Caco-2 (cell line): Measurements from ENCODE around the gene LIFR. TPM values are rescaled to one million over a fixed set of nuclear protein-coding genes. Genes with fewer than 3 reads are reported as not detected.
A peak's percentile ranks its signal among the peaks of the same experiment; 100 is the strongest.

Experiments used
- BruUV-seq: library from RNA; stranded (reverse); fragments of 400-500 nt; replicated peaks from 2 replicates; lab custom pipeline; 2021; lab: Mats Ljungman, UMichigan
- CTCF ChIA-PET: fragments of 300-600 bp; sonication (Branson Sonifier 250); formaldehyde crosslinking; loops from one replicate; lab custom pipeline; 2022; ENCODE audit warnings: antibody characterized with exemption; lab: Charles Lee
- POLR2A ChIA-PET: fragments of 300-600 bp; sonication (Branson Sonifier 250); formaldehyde crosslinking; loops from one replicate; lab custom pipeline; 2022; ENCODE audit warnings: antibody characterized with exemption; lab: Charles Lee
- DNase-seq, 2 experiments: peaks; one replicate each; pipeline versions ENCODE4 v3.0.0 to v3.0.0-alpha.2; 2020 to 2022
- H3K27me3 ChIP-seq: replicated peaks from 2 replicates; pipeline ENCODE4 v1.6.0; 2011; ENCODE audit warnings: low read length; ENCODE audit not compliant: control insufficient read depth, insufficient read depth
- H3K36me3 ChIP-seq: 2 replicates; pipeline ENCODE4 v1.5.1; 2011; ENCODE audit warnings: low read length; ENCODE audit not compliant: control insufficient read depth, insufficient read depth
- H3K4me1 ChIP-seq: fragments of 250-450 bp; sonication (Bioruptor Pico); 2 replicates; pipeline ENCODE4 v1.5.1; 2020; ENCODE audit warnings: mild to moderate bottlenecking
- H3K4me3 ChIP-seq: 2 replicates; pipeline ENCODE4 v1.5.1; 2011; ENCODE audit warnings: low read depth, mild to moderate bottlenecking, control low read depth, low read length
- H3K9me3 ChIP-seq: fragments of 250-450 bp; sonication (Bioruptor Pico); 2 replicates; pipeline ENCODE4 v1.5.1; 2020; ENCODE audit warnings: mild to moderate bottlenecking, moderate library complexity
- H3K27ac Mint-ChIP-seq: one replicate; pipeline ENCODE4 v1.8.0; 2022; ENCODE audit warnings: mixed read lengths; ENCODE audit not compliant: unreplicated experiment
- H3K27me3 Mint-ChIP-seq: one replicate; pipeline ENCODE4 v1.8.0; 2022; ENCODE audit warnings: mixed read lengths; ENCODE audit not compliant: insufficient read depth, unreplicated experiment
- H3K36me3 Mint-ChIP-seq: one replicate; pipeline ENCODE4 v1.8.0; 2022; ENCODE audit warnings: mild to moderate bottlenecking, mixed read lengths; ENCODE audit not compliant: insufficient read depth, unreplicated experiment
- H3K4me1 Mint-ChIP-seq: one replicate; pipeline ENCODE4 v1.8.0; 2022; ENCODE audit warnings: low read depth, mixed read lengths; ENCODE audit not compliant: unreplicated experiment
- H3K4me3 Mint-ChIP-seq: one replicate; pipeline ENCODE4 v1.8.0; 2022; ENCODE audit warnings: mild to moderate bottlenecking, moderate library complexity, mixed read lengths; ENCODE audit not compliant: unreplicated experiment
- H3K9me3 Mint-ChIP-seq: one replicate; pipeline ENCODE4 v1.8.0; 2022; ENCODE audit warnings: mixed read lengths; ENCODE audit not compliant: unreplicated experiment
- intact Hi-C: fragments of 100-400 bp; cut with micrococcal nuclease; formaldehyde crosslinking; loops from one replicate; pipeline ENCODE4 v1.10.0; 2022; ENCODE audit not compliant: unreplicated experiment
- total RNA-seq: library from RNA; stranded (reverse); gene quantifications from 2 replicates; pipeline ENCODE4 v1.2.3, GENCODE V29; 2022
- TF ChIP-seq, protein P1 (sequence below), 2 experiments: fragments of 200-600 bp in 1 of 2; IDR thresholded peaks; 1 replicate in 1 of 2; 2 replicates in 1 of 2; pipeline versions ENCODE4 v1.5.1 to v1.8.0; 2011 to 2022; ENCODE audit warnings: antibody characterized with exemption in 1 of 2, control low read depth in 1 of 2, inconsistent platforms in 1 of 2, low read depth in 1 of 2, low read length in 1 of 2, mild to moderate bottlenecking in 1 of 2, moderate library complexity in 1 of 2; ENCODE audit not compliant: insufficient read depth in 1 of 2, severe bottlenecking in 1 of 2, unreplicated experiment in 1 of 2

Gene LIFR
- total RNA-seq, 1 experiment from 2014 or later = 5.1 TPM

DNA sequence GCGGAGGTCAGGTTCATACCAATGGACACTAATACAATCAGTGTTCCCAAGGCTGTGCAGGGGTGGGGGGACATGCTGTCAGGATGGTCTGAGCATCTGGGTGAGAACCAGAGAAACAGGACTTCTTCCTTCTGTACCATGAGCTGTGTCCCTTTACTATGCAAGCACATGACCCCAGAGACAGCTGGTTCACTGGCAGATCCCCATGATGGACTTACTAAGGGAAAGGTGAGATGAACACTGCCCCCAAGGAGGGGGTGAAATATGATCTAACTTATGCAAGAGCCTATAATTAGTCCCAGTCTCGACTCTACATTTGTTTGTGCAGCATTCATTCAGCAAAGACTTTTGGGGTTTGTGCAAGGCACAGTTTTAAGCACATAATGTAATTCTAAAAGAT is 91.4 kb downstream of the LIFR start:
- ChIA-PET CTCF (interaction anchor here (0.5 to 2.2 kb wide), 3 partner anchors 23 to 1086 kb away, joined by 3 to 11 read pairs (median 6); no protein-coding TSS in a partner anchor), POLR2A (no interaction called here)
- no peak overlapping the region for H3K27ac Mint-ChIP-seq
- no peak for DNase-seq
- no peaks in the 10 kb centered on the region for H3K36me3 Mint-ChIP-seq
- Histone ChIP-seq H3K27me3 (no peaks in the 10 kb centered on the region), H3K36me3 (no peaks in the 10 kb centered on the region), H3K4me3 (no peak overlapping the region), H3K9me3 (no peaks in the 10 kb centered on the region), H3K4me1 (peaks cover 8% of the 10 kb centered on the region; the same call in 1 of the 2 replicates)
- no peaks in the 10 kb centered on the region for H3K9me3 Mint-ChIP-seq
- no peaks in the 10 kb centered on the region for H3K27me3 Mint-ChIP-seq
- TF ChIP-seq, protein P1, sequence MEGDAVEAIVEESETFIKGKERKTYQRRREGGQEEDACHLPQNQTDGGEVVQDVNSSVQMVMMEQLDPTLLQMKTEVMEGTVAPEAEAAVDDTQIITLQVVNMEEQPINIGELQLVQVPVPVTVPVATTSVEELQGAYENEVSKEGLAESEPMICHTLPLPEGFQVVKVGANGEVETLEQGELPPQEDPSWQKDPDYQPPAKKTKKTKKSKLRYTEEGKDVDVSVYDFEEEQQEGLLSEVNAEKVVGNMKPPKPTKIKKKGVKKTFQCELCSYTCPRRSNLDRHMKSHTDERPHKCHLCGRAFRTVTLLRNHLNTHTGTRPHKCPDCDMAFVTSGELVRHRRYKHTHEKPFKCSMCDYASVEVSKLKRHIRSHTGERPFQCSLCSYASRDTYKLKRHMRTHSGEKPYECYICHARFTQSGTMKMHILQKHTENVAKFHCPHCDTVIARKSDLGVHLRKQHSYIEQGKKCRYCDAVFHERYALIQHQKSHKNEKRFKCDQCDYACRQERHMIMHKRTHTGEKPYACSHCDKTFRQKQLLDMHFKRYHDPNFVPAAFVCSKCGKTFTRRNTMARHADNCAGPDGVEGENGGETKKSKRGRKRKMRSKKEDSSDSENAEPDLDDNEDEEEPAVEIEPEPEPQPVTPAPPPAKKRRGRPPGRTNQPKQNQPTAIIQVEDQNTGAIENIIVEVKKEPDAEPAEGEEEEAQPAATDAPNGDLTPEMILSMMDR (IDR thresholded peaks at IDR 0.05; ENCODE audit: insufficient read depth in 1 of 2, low read depth in 1 of 2, low read length in 1 of 2, severe bottlenecking in 1 of 2, unreplicated experiment in 1 of 2) = no peak
- H3K4me3 Mint-ChIP-seq = no peak overlapping the region
- H3K4me1 Mint-ChIP-seq = no peaks in the 10 kb centered on the region
- intact Hi-C loops = no loop called here
- BruUV-seq = no TSS peak

DNA sequence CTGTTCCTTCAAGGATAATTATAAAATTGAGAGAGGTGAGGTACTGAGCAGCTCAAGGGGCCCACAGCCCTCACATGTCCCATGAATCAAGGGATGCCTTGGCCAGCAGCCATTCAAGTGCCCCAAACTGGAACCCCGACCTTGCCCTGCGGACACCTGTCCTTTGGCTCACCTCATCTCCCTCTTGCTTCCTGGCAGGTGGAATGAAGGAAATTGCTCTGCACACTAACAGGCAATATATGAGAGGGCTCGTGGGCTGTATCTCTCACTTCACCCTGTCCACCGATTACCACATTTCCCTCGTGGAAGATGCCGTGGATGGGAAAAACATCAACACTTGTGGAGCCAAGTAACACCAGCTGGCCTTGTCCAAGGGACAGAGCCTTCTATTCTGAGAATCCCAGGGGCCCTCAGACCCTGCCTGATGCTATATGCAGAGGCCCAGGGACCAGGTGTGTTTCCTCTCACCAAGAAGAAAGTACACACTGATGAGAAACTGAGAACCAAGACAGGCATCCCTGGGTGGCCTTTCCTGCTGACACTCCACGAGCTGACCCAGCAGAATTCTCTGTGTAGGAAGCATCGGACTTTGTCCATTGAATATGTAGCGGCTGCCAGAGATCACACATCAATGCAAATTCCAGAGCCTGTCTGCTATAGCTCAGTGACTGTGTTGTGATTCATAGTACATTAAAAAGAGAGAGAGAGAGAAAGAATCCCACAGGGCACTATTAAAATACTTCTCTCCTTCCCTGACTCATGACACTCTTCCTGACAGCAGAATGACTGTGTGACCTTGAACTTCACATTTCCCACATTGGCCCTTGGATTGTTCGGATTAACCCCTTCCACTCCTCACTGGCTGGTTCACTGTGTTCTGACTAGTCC is 92.6 kb downstream of the LIFR start:
- BruUV-seq = no TSS peak
- intact Hi-C loops = no loop called here
- H3K4me3 ChIP-seq = no peak overlapping the region

DNA sequence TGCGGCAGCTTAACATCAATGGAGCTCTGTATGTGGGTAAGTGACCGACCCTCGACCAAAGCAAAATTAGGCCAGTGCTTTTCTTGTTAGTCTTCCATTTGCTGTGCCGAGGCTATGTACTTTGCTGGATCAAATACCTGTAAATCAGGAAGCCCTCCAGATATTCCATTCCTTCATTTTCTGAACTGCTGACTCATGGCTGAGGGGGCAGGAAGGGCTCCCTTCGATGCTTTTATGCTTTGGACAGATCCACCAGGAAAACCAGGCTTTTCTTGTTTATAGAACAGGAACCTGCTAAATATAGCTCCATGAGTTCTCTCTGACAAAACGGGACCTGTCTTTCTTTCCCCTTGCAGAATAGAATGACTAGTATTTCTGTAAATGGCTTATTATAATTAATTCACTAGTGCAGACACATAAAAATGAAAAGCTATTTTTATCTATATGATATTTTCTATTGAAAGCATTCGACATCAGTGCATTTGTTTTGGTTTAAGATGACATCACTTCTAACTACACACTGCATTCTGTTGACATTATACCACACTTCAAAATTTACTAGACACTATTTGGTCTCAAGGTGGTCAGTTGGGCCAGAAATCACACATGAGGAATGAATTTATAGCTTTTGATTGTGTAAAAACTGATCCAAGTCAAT is 93.3 kb downstream of the LIFR start:
- no peak for DNase-seq
- intact Hi-C loops = no loop called here
- no peaks in the 10 kb centered on the region for H3K9me3 Mint-ChIP-seq
- H3K27me3 Mint-ChIP-seq = no peaks in the 10 kb centered on the region
- H3K4me3 ChIP-seq = no peak overlapping the region
- H3K27ac Mint-ChIP-seq = no peak overlapping the region
- H3K27me3 ChIP-seq = no peaks in the 10 kb centered on the region
- H3K36me3 ChIP-seq = no peaks in the 10 kb centered on the region
- H3K36me3 Mint-ChIP-seq = no peaks in the 10 kb centered on the region
- BruUV-seq = no TSS peak
- H3K9me3 ChIP-seq = no peaks in the 10 kb centered on the region
- no peaks in the 10 kb centered on the region for H3K4me1 Mint-ChIP-seq
- peaks cover 8% of the 10 kb centered on the region; the same call in 1 of the 2 replicates for H3K4me1 ChIP-seq
- CTCF ChIA-PET = interaction anchor here (0.9 kb wide), 1 partner anchor 55 kb away, joined by 3 read pairs; no protein-coding TSS in a partner anchor
- H3K4me3 Mint-ChIP-seq = no peak overlapping the region
- POLR2A ChIA-PET = no interaction called here
- TF ChIP-seq, protein P1 (IDR thresholded peaks at IDR 0.05; ENCODE audit: insufficient read depth in 1 of 2, low read depth in 1 of 2, low read length in 1 of 2, severe bottlenecking in 1 of 2, unreplicated experiment in 1 of 2) = no peak

More for the DNA sequence above, 92.6 kb downstream of the LIFR start:
- Mint-ChIP-seq H3K9me3 (no peaks in the 10 kb centered on the region), H3K27ac (no peak overlapping the region), H3K4me1 (no peaks in the 10 kb centered on the region), H3K36me3 (no peaks in the 10 kb centered on the region), H3K27me3 (no peaks in the 10 kb centered on the region), H3K4me3 (no peak overlapping the region)
- ChIA-PET CTCF (interaction anchor here (0.9 to 2.2 kb wide), 4 partner anchors 22 to 55 kb away, joined by 3 to 11 read pairs (median 3); no protein-coding TSS in a partner anchor), POLR2A (no interaction called here)
- DNase-seq = peak; percentile 43 to 53
- Histone ChIP-seq H3K4me1 (peaks cover 8% of the 10 kb centered on the region; the same call in 1 of the 2 replicates), H3K36me3 (no peaks in the 10 kb centered on the region), H3K9me3 (no peaks in the 10 kb centered on the region), H3K27me3 (no peaks in the 10 kb centered on the region)
- TF ChIP-seq, protein P1 (IDR thresholded peaks at IDR 0.05; ENCODE audit: insufficient read depth in 1 of 2, low read depth in 1 of 2, low read length in 1 of 2, severe bottlenecking in 1 of 2, unreplicated experiment in 1 of 2) = no peak
